Measurements from ENCODE around the gene MYB. TPM values are rescaled to one million over a fixed set of nuclear protein-coding genes. Genes with fewer than 3 reads are reported as not detected.

The MYB gene
- total and polyA plus RNA-seq, 2 experiments from 2014 or later = 4.2 to 7.9 TPM

GRCh38 chr6:135268740-135269139 is 87.6 kb downstream of the MYB start (continued):
- TF ChIP-seq CTCF (conservative IDR thresholded peaks at IDR 0.05; ENCODE audit: low read depth in 2 of 2) (no peak), EZH2phosphoT487 (IDR thresholded peaks at IDR 0.05; ENCODE audit: unreplicated experiment) (no peak), ZNF331 (CRISPR knock-in tag; IDR thresholded peaks at IDR 0.05; ENCODE audit: low read depth) (no peak), ZNF114 (CRISPR knock-in tag; IDR thresholded peaks at IDR 0.05) (no peak)

Small RNAs within 50 kb of the gene (microRNA-seq; reads per million reads assigned to microRNA genes)
- gene MIR548A2 = not detected

Small RNAs within 50 kb of the gene (small RNA-seq; reads per million reads assigned to genes)
- not detected for gene MIR548A2 (ENCODE audit: low replicate concordance)

Other genes with a start within 250 kb of the MYB start
- gene ALDH8A1, start 231.2 kb upstream of the MYB start, total RNA-seq (2014; rRNA removed; shearing (Covaris generic)) = not detected in 2 replicates
- 0.12 TPM in 1 of 2 replicates, not detected in the other for gene ALDH8A1, start 231.2 kb upstream of the MYB start, polyA plus RNA-seq (2016; fragmentation: Nextera tagmentation; extraction: Ambion mirVana)
- 87.5 and 94.1 TPM in 2 replicates for gene HBS1L, start 126.5 kb upstream of the MYB start, total RNA-seq (2014; rRNA removed; shearing (Covaris generic))
- 53.5 and 59.9 TPM in 2 replicates for gene HBS1L, start 126.5 kb upstream of the MYB start, polyA plus RNA-seq (2016; fragmentation: Nextera tagmentation; extraction: Ambion mirVana)

Data from GM23338 (cell line).